GM19328 (cell line): ENCODE results near the gene TRABD2A.

Experiments
- ATAC-seq: cut with Tn5 transposase; IDR thresholded peaks from one replicate; pipeline ENCODE4 v1.9.1; 2021; ENCODE audit warnings: mild to moderate bottlenecking, moderate library complexity; ENCODE audit not compliant: unreplicated experiment

Gene TRABD2A

GRCh38 chr2:84905181-84906107 lies 24.6 kb upstream of the TRABD2A start, which contains the start of gene TMSB10:
Gene TMSB10, plus strand, starts transcription at chr2:84905656.
- ATAC-seq: peak; percentile 56

GRCh38 chr2:84904717-84905174 lies 23.9 kb upstream of the TRABD2A start:
- no peak for ATAC-seq

DNA sequence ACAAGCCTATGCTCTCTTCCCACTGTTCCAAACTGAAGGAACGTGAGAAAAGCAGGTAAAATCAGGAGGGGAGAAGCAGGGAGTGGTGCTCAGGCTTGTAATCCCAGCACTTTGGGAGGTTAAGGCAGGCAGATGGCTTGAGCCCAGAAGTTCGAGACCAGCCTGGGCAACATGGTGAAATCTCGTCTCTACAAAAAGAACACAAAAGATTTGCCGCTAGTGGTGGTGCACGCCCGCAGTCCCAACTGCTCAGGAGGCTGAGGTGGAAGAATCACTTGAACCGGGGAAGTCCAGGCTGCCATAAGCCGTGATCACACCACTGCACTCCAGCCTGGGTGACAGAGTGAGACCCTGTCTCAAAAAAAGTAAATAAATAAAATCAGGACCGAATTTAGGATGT lies 23.3 kb upstream of the TRABD2A start:
- ATAC-seq: no peak

DNA sequence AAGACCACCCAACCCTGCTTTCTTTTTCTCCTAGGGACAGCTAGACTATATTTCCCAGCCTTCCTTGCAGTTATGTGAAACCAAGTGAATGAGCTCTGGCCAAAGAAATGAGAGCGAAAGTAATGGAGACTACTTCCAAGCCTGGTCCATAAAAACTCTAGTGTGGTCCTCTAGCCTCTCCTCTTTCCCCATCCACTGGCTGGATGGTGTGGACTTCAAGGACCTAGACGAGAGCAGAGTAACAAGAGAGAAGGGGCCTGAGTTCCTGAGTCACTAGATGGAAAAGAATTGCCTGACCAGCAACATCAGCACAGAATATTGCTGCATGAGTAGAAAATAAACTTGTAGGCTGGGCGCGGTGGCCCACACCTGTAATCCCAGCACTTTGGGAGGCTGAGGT lies 21.6 kb upstream of the TRABD2A start:
- ATAC-seq: no peak

- no peak for ATAC-seq
These were observed 20.8 kb upstream of the TRABD2A start for GRCh38 chr2:84901593-84902120.

DNA sequence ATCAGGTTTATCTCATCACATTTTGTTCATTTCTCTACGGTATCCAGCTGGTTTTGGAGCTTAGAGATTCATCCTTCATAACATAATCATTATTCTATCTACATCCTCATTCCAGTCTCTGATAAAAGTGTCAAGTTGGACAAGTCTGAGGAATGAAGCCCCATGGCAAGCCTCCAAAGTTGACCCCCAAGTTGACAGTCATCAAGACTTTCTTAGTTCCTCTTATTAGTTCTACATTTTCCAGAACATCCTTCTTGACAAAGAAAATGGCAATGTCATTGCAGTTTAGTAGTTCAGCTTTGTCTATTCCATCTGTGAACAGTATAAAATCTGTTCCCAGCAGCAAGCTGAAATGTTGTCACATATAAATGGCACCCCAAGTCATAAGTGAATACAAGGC lies 20.1 kb upstream of the TRABD2A start:
- no peak for ATAC-seq

GRCh38 chr2:84899304-84900204 lies 18.7 kb upstream of the TRABD2A start:
- no peak for ATAC-seq

GRCh38 chr2:84897773-84898172 lies 16.9 kb upstream of the TRABD2A start:
- ATAC-seq: no peak

- ATAC-seq: no peak
These were observed 15.7 kb upstream of the TRABD2A start for GRCh38 chr2:84896567-84896966.

DNA sequence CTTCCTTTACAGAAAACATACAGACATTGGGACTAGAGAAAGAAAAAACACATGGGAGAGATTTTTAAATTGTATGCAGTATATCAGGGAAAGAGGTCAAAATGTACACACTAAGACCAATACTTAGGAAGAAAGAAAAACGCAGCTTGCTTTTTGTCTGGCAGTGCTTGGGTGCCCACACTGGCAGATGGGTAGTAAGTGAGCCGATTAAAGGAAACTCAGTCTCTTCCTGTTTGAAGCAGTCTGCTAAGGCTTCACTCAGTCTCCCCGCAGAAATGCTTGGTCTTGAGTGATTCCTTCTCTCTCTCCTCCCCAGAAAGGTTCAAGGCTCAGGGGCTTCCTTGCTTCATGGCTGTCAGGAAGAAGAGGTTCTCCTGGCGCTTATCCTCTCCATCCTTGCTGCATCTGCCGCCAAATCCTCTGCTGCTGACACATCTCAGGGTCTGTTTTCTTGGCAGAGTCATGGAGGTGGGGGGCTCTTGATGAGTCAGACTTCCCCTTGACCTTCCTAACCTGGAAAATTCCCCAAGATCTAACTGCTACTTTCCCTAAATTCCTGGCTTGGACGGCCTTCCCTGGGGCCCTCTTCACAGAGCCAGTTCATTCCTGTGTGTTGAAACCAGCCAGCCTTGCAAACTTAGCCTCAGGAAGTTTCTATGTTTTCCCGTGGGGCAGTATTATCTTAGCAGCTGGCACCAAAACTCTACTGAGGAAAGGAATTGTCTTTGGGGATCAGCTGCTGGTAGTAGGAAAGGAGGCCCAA lies 14.1 kb upstream of the TRABD2A start:
- ATAC-seq: no peak

- ATAC-seq: no peak
These were observed 13.3 kb upstream of the TRABD2A start for GRCh38 chr2:84894131-84894586.

GRCh38 chr2:84891355-84892010 lies 10.6 kb upstream of the TRABD2A start:
- ATAC-seq: no peak

DNA sequence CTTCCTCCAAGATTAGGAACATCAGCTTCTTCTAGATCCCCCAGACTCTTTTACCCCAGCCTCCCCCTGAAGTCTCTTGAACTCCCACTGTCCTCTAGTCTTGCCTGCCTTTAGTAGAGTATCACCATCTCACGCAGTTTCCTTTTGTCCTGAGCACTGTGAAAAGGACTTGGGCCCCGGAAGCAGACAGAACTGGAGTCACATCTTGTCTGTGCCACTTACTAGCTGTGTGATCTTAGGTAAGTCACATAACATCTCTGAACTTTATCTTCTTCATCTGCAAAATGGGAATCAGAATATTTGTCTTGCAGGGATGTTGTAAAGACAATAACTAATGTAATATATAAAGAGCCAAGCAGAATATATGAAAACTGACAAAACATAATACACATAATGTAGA lies 8.4 kb upstream of the TRABD2A start:
- no peak for ATAC-seq

DNA sequence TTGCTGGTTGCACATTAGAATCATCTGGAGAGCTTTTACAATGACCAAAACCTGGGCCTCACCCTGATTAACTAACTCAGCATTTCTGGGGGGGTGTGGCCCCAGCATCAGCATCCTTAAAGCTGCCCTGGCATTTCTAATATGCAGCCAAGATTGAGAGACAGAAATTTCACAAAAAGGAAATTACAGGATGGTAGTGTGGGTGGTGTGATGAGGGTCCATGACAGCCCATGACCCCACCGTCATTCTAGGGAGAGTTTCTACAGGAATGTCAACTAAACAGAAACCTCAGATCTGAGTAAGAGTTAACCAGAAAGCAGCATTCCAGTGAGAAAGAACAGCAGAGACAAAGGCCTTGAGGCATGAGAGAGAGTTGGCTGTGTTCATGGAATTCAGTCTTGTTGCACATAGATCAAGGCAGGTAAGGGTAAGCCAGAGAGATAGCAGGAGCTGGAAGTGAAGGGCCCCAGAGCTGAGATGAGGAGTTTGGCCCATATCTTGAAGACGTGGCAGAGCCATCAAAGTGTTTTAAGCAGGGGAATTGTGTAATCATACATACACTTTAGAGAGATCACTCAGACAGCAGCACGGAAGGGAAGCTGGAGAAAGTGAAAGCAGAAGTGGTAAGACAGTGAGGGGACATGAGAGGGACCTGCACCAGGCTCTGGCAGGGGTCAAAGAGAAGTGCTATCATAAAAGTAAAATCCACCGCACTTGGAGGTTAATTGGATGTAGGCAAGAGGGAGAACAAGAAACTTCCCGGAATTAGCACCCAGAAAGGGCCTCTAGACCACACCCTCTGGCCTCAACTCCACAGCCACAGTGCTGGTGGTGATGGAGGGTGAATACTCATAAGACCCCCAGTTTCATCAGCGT lies 7.8 kb upstream of the TRABD2A start:
- ATAC-seq: peak; percentile 97

DNA sequence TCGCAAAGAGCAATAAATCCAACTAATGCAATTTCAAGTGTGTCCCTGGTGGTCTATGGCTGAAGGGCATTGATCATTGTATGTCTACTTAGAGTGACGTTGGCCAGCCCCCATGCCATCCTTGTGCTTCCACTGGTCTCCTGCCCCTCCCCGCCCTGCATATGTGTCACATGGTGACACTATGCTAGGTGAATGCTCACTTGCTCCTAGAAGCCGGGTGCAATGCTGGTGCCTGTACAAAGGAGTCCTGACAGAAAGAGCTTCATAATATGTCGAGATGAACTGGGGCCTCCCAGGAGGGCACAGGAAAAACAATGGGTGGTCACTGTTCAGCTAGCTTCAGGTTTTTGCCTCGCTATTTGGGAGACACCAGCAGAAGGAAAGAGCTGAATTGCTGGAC lies 5.9 kb upstream of the TRABD2A start:
- no peak for ATAC-seq

DNA sequence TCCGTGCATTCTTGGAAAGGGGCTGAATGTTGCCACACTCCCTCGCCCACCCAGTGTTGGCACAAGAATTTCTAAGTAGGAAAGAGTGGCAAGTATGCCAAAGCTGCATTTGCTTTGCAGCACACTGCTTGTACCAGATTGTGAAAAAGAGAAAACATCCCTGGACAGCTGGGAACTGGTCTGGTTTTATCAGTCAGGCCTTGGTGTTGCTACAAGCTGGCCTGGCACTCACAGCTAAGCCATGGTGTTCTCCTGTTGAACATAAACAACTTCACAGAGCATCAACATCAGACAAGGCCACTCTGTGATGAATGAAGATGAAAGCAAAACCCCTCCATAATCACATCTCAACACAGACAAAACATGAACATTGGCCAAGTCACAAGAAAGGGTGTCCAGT lies 4.2 kb upstream of the TRABD2A start:
- ATAC-seq: no peak

DNA sequence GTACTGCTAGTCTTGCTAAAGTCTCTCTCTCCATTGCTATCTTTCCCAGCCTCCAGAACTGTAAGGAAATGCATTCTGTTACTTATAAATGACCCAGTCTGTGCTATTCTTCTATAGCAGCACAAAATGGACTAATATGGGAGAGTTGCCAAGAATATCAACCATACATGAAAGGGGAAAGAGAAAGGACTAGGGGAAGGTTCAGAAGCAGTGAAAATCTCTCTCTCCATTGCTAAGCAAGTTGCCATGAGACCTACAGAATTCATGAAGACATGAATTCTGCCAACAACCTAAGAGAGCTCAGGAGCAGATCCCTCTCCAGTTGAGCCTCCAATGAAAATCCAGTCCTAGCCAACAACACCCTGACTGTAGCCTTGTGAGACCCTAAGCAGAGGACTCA lies 3.6 kb upstream of the TRABD2A start:
- ATAC-seq: no peak

GRCh38 chr2:84882775-84883550 lies 2.1 kb upstream of the TRABD2A start:
- no peak for ATAC-seq
